LNCAP (cell line): Measurements from ENCODE around the gene SUCLG1.

Experiments
- TF ChIP-seq, protein P1 (sequence below): fragments of 450-650 bp; IDR thresholded peaks from 2 replicates; pipeline ENCODE4 v1.5.1; 2017; ENCODE audit warnings: mild to moderate bottlenecking

The SUCLG1 gene

DNA sequence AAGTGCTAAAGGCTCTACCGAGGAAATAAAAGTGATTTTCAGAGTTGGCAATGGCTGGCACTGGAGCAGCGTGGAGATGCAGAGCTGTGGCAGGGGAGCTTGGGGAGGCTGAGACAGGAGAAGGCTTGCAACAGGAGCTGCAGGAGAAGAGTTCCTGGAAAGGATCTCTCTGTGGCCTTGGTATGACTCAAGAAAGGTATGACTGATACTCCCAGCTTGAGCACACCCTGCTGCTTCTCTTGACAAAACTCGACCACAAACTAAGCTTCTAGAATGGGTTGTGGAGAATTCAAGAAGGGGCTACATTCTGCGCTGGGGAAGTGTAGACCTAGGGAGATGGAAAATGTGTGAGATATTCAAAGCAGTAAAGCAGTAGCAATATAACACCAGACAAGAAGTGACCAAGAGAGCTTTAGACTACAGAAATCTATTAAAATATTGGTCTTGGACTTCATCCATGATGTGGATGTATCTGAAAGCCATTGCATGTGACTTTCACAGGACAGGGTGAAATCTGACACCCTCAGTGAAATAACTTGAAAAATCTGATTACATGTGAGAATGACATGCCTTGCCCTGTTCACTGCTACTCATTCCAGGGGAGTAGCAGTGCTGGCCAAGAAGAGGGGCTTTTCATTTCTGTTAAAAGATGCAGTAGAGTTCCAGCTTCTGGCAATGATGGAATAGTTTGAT, 41.5 kb downstream of the SUCLG1 start:
- TF ChIP-seq, protein P1, sequence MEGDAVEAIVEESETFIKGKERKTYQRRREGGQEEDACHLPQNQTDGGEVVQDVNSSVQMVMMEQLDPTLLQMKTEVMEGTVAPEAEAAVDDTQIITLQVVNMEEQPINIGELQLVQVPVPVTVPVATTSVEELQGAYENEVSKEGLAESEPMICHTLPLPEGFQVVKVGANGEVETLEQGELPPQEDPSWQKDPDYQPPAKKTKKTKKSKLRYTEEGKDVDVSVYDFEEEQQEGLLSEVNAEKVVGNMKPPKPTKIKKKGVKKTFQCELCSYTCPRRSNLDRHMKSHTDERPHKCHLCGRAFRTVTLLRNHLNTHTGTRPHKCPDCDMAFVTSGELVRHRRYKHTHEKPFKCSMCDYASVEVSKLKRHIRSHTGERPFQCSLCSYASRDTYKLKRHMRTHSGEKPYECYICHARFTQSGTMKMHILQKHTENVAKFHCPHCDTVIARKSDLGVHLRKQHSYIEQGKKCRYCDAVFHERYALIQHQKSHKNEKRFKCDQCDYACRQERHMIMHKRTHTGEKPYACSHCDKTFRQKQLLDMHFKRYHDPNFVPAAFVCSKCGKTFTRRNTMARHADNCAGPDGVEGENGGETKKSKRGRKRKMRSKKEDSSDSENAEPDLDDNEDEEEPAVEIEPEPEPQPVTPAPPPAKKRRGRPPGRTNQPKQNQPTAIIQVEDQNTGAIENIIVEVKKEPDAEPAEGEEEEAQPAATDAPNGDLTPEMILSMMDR, result no peak

DNA sequence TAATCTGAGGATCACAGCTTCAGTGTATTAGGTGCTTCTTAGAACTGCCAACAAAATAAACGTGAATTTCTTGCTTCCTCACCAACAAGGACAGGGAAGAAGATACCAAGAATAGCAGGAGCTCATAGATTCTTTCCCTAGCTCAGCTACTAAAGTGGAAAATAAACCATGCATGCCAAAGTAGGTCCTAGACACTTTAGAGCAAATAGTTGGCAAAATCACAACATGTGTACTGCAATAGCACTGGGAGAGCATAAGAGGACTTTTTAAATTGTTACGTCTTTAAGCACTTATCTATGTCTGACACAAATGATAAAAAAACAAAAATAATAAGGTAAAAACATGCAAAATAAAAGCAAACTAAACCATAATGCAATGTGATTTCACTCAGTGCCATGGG, 49.5 kb downstream of the SUCLG1 start:
- TF ChIP-seq, protein P1, result no peak

DNA sequence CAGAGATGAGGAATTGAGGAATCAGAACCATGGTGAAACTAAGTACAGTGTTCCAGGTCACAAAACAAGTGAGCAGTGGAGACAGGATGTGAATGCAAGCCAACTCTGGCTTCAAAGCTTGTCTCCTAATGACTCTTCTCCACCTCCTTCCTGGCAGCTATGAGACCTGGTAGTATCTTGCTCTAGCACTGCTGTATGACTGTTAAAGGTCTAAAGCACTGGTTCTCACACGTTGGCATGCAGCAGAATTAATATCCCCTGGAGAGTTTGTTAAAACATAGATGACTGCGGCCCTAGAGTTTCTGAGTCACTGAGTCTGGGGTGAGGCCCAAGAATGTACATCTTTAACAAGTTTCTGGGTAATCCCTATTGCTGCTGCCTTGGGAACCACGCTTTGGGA, 63.3 kb downstream of the SUCLG1 start:
- TF ChIP-seq, protein P1, result no peak

DNA sequence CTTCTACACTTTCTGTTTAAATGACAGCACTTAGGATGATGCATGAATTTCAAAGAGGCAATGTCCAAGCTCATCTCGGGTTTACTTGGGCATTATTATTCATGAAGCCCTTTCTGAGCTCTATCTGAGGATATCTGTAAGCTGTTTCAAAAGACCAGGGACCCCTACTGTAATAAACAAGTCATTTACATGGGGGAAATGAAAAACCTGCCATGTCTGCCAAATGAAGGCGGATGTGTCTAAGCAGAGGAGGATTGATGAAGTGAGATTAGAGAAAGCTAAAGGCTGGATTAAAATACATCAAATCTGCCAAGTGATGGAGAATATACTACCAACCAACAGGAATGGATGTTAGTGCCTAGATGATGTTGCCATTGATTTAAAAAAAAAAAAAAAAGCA, 64.5 kb downstream of the SUCLG1 start:
- TF ChIP-seq, protein P1, result no peak

DNA sequence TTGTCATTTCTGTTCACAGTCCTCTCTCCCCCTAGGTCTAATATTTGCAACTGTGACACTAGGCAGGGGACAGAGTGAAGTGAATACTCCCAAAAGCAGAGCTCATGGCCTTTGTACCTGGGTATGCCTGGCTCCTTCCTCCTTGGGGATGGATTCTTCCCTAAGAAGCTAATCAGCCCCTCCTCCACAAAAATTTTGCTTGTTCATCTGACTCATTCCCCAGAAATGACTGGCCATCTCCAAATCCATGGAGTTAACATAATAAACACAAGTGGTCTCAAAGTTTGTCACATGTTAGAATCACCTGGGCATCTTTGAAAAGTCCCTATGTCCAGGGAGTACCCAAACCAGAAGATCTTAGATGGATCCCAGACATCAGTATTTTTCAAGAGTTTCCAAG, 65.3 kb downstream of the SUCLG1 start:
- TF ChIP-seq, protein P1, result no peak

DNA sequence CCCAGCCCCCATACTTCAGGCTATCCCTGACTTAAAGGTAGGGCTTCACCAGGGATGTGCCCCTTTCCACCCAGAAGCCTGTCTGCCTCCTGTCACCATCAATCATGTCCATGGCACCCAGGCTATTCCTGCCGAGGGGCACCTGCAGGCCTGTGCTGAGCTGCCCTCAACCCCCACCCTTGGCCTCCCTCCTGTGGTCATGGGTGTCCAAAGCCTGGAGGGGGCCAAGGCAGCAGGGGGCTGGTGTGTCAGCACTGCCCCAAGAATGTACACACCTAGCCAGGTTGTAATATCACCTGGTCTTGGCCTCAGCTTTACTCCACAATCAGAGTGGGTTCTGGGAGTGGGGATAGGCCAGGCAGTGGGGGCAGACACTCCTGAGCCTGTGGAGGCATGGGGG, 69.3 kb downstream of the SUCLG1 start:
- TF ChIP-seq, protein P1, result no peak

DNA sequence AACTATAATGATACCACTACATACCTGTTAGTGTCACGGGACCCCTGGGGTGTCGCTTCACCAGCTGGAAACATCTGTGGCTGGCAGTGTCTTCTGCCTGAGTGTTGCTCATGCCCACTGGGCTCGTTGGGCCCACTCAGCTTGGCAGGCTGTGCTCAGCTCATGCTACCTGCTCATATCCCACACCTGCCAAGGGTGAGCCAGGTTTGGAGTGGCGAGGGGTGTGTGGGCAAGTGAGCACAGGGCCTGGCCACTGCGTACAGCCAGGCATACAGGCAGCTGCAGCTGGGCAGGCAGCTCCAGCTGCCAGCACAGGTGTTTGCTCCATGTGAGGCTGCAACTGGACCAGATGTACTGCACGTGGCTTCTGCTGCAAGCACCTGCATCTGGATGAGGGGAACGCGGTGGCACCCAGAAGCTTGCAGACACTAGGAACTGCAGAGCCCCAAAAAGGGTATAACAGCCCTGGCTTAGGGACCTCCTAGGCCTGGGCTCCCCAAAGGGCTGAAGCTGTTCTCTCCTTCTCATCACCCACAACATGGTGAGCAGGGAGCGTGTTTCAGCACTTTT, 70.1 kb downstream of the SUCLG1 start:
- TF ChIP-seq, protein P1, result no peak
